ENCODE measurements around the gene CDC42.

GRCh38 chr1:22021061-22021460 is 31.4 kb upstream of the CDC42 start:
- TF ChIP-seq CTCF (IDR thresholded peaks at IDR 0.05), result no peak
- no peak for TF ChIP-seq POLR2A (IDR thresholded peaks at IDR 0.05)
